Muscle of arm (tissue), 12 donors: ENCODE results near the gene ST6GALNAC3. TPM values are rescaled to one million over a fixed set of nuclear protein-coding genes. Genes with fewer than 3 reads are reported as not detected.
A peak's percentile ranks its signal among the peaks of the same experiment; 100 is the strongest.

Experiments
- DNase-seq: peaks from one replicate; pipeline ENCODE4 v3.0.0-alpha.2; 2013
- polyA plus RNA-seq, 12 donors: library from polyadenylated mRNA; unstranded; fragments of 120-200 nt; gene quantifications; one replicate each; pipeline ENCODE4 v1.2.1, GENCODE V29; 2013; ENCODE audit not compliant: insufficient read length in 12 of 12

Gene ST6GALNAC3
- polyA plus RNA-seq, 12 donors = 5.0 to 12.7 (median 8.5) TPM; not detected in 1

GRCh38 chr1:76583235-76583868, 508.8 kb downstream of the ST6GALNAC3 start:
- no peak for DNase-seq

- DNase-seq = no peak
These were observed 509.4 kb downstream of the ST6GALNAC3 start for GRCh38 chr1:76583875-76584477.

- DNase-seq = no peak
These were observed 511.6 kb downstream of the ST6GALNAC3 start for GRCh38 chr1:76585980-76586674.

- no peak for DNase-seq
These were observed 512.7 kb downstream of the ST6GALNAC3 start for GRCh38 chr1:76587212-76587611.

DNA sequence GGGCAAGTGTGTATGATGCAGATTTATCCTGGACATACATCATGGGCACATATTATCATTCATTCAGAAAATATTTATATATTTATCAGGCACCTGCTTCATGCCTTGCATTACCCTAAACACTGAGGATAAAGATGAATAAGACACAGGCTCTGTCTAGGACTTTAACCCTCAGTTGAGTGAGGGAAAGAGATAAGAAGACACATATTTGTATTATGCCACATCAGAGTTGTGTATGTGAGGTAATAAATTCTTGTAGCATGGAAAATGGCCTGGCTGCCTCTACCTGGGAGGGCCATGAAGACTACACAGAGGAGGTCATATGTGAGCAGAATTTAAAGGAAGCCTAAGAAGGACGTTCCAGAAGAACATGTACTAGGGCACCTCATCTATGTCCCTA, 516.9 kb downstream of the ST6GALNAC3 start:
- no peak for DNase-seq

- DNase-seq = no peak
These were observed 517.4 kb downstream of the ST6GALNAC3 start for GRCh38 chr1:76591963-76592362.

- no peak for DNase-seq
These were observed 518.6 kb downstream of the ST6GALNAC3 start for GRCh38 chr1:76593141-76593540.

GRCh38 chr1:76593618-76594017, 519.1 kb downstream of the ST6GALNAC3 start:
- DNase-seq = no peak

DNA sequence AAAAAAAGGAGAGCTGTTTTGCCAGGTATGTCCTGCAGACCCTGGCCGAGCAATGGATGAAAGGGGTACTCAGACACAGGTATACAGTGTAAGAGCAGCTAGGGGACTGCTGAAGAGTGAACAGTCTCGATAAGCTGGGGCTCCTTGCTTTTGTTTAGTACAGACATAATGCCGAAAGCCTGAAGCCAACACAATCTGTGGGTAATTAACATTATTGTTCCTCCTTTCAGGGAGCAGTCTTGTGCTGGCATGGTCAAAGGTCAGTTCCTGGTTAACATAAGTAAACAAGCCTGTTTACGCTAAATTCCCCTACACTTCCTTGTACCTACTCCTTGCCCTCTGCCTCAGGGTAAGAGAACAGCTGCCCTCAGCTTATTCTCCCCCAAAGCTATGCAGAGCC, 520.5 kb downstream of the ST6GALNAC3 start:
- no peak for DNase-seq

GRCh38 chr1:76601465-76601864, 526.9 kb downstream of the ST6GALNAC3 start:
- no peak for DNase-seq

- DNase-seq = no peak
These were observed 533.2 kb downstream of the ST6GALNAC3 start for GRCh38 chr1:76607717-76608116.

- DNase-seq = no peak
These were observed 537.4 kb downstream of the ST6GALNAC3 start for GRCh38 chr1:76611770-76612445.

GRCh38 chr1:76613886-76614285, 539.3 kb downstream of the ST6GALNAC3 start:
- peak; percentile 8 for DNase-seq

DNA sequence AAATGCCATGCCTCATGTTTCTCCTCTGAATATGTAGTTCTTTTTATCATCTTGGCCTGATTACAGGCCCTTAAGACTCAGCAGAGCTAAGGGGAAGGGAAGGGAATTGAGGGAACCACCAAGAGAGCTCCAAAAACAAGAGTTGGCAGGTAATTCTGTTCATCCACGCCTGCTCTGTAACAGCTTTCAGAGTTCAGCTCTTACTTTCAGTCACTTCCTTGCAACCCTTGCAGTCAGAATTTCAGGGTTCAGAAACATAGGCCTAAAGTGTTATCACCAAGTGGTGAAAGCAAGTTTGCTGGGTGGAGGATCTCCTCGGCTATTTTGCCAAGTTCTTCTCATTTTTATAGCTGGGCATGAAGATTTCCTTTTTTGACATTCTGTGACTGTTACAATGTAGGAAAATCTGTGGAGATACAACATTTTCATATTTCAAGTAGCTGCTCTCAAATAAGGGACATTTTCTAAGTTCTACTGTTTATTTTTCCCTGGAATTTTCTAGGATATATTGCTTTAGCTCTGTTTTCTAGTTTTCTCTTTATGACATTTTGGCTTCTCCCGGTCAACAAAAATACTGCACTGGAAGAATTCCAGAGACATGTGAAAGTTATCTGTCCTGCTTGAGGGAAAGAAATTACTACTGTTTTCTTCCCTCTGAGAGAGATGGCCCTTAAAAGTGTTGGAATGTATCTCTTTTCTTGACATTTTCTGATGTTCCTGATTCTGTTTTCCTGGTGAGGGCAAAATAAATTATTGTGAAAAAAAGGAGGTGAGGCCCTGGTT, 540.9 kb downstream of the ST6GALNAC3 start:
- DNase-seq = peak; percentile 24

- DNase-seq = no peak
These were observed 545.8 kb downstream of the ST6GALNAC3 start for GRCh38 chr1:76620371-76620770.

- no peak for DNase-seq
These were observed 548.4 kb downstream of the ST6GALNAC3 start for GRCh38 chr1:76622774-76623528.

DNA sequence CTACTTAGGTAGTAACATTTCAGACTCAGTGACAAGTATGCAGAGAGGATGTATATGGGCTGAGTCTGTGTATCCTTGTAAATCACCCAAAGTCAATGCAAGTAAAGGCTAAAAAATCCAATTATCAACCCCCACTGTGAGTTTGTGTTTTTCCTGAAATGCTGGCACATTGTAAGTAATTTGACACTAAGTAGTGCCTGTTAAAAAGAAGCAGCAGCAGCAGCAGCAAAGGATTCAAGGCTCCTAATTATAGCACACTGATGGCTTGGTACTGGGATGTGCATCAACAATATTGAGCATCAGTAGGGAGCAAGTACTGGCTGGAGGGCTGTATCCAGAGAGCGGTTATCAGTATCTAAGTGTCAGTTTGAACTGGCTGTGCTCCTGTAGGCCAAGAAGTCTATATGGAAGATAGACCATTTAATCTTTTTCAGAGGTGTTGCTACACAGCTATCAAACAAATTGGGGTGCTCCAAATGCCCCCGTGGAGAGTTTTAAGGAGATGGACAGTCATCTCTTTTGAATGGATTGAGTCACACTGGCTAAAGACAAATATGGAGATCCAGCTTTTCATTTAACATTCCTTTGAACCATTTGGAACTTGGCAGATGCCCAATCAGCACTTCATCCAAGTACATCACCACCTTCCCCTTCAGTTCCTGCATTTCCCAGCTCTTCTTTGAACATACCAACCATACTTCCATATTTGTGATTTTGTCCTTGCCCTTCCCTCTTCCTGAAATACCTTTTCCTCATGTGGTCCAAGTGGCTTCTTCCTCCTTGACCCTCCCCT, 551.5 kb downstream of the ST6GALNAC3 start:
- no peak for DNase-seq

GRCh38 chr1:76627498-76627897, 553.0 kb downstream of the ST6GALNAC3 start:
- DNase-seq = no peak

DNA sequence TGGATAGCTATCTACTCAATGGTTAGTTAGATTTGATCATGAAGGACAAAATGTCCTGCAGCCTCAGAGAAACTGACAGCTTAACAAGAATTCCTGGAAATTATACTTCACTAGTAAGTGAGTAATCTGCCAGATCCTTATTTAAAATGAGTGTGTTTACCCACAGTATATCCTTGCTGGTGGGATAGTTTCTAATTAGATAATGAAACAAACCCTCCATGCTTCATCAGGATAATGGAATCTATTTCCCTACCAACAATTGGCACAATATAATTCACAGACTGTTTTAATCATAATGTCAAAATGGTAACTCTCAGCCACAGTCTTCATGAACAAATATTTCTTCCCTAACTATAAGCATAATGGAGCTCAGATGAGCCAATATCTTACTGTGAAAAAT, 553.4 kb downstream of the ST6GALNAC3 start:
- DNase-seq = no peak

DNA sequence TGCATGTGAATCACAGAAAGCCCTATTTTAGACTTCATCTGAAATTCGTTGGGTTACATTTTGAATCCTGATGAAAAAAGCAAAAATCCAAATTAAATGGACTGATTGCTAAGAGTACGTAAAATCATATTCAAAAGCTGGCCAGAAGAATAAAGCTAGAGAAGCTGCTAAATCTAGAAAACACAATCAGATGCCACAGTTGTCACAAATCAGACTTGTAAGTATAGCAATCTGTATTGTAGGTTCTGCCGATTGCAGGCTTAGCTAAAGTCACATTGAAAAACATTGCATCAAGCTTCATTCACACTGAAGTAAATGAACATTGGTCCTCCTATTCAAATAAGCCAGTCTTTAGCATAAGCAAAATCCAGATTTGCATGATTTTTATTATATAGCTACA, 557.6 kb downstream of the ST6GALNAC3 start:
- DNase-seq = no peak
